ENCODE results near the gene HAX1.
A peak's percentile ranks its signal among the peaks of the same experiment; 100 is the strongest.
"Not testable (repeated sequence)": the region's sequence is repeated elsewhere in the genome, so short reads cannot be mapped to it uniquely, and the experiment has no call there.

The HAX1 gene

GRCh38 chr1:154272217-154272998 lies at the start of gene HAX1:
Gene HAX1 (plus strand): TSS chr1:154272629. CDS start chr1:154272724, 95 bp downstream.
- DNase-seq (ENCODE audit: low spot score), result peak; percentile 95

DNA sequence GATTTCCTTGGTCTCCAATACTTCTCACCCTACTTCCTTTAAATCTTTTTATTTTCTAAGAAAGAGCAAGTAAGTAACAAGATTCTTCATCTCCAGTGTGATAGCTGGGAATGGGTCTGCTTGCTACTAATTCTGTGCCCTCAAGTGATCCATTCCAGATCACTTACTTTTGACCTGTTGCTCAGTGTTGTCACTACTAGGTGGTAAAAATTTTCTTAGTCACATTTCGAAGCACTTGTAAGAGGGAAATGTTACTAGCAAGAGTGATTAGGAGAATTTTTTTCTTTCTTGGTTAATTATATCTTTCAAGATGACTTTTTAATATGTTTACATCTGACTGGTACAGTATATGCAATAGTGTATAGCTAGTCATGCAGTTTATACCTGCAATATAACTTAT lies 49.5 kb upstream of the HAX1 start:
- DNase-seq (ENCODE audit: low spot score), result no peak

GRCh38 chr1:154223621-154224020 lies 48.8 kb upstream of the HAX1 start:
- no peak for DNase-seq (ENCODE audit: low spot score)

- DNase-seq (ENCODE audit: low spot score), result no peak
These were observed 47.1 kb upstream of the HAX1 start for GRCh38 chr1:154225370-154225769.

DNA sequence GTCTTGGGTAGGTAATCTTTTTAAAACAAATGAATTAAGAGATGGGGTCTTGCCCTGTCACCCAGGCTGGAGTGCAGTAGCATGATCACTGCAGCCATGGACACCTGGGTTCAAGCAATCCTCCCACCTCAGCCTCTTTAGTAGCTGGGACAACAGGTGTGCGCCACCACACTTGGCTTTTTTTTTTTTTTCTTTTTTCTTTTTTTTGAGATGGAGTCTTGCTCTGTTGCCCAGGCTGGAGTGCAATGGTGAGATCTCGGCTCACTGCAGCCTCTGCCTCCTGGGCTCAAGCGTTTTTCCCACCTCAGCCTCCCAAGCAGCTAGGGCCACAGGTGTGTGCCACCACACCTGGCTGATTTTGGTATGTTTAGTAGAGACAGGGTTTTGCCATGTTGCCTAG lies 41.3 kb upstream of the HAX1 start:
- DNase-seq (ENCODE audit: low spot score), result not testable (repeated sequence)

- DNase-seq (ENCODE audit: low spot score), result not testable (repeated sequence)
These were observed 39.3 kb upstream of the HAX1 start for GRCh38 chr1:154233127-154233526.

GRCh38 chr1:154236855-154237254 lies 35.6 kb upstream of the HAX1 start:
- no peak for DNase-seq (ENCODE audit: low spot score)

- no peak for DNase-seq (ENCODE audit: low spot score)
These were observed 35.0 kb upstream of the HAX1 start for GRCh38 chr1:154237435-154237834.

DNA sequence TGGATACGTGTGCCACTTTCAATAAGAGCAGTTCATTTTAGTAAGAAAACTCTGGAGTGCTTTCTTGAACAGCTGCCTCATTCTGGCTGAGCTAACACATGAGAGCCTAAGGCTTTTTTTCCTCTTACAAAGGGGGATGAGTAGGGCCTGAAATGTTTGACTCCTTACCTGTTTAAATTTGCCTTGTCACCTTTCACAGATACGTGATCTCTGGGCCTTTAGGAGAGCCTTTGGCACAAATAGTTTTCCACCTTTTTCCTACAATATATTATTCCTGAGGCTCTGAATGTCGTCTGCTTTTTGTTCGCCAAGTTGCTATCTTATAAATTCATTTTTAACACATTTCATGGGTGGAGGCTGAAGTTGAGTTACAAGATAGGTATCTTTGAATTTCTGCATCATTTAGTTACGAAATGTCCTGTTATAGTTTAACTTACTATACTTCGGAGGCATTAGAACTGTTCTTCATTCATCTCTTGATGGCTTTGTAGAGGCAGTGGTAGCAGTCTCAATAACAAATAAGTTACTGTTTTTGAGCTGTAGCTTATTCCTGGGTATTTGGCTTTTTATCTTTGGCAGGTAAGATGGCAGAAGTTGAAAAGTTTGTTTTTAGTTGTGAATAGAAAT lies 34.4 kb upstream of the HAX1 start:
- no peak for DNase-seq (ENCODE audit: low spot score)

DNA sequence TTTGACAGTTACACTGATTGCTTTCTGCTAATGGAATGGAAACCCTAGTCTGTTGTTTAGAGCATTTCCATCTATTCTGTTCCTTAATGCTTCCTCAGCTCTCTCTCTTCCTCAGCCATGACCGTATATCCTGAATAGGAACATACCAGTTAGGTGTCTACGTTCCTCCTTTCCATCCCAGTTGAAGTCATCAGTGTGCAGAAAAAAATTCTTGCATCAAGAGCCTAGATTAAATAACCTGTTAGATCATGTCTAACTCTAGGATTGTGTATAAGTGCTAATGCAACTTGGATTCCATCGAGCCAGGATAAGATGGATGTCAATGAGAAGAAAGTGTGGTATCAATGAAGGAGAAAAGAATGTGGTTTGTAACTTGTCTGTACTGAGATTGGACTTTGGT lies 32.9 kb upstream of the HAX1 start:
- no peak for DNase-seq (ENCODE audit: low spot score)

DNA sequence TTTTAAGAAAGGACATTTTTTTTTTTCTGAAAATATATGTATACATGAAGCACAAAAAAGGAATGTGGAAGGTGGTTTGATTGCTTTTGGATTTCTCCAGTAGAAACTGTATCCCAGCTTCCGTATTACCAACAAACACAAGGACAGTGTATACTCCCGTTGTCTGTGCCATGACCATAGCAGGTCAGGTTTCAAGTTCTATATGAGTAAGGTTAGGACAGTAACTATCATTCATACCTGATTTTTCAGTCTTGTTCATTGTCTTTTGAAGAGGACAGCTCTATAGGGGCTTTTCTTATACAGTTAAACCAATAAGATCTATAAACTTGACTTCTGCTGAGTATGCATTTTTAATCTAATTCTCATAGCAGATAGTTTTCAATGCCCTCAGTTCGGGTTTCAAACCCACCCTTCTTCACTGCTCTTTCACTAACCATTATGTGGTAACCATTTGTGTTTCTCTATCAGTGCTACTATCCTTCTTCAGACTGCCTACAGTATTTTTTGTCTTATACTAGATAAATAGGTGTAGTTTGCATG lies 32.1 kb upstream of the HAX1 start:
- DNase-seq (ENCODE audit: low spot score), result no peak

DNA sequence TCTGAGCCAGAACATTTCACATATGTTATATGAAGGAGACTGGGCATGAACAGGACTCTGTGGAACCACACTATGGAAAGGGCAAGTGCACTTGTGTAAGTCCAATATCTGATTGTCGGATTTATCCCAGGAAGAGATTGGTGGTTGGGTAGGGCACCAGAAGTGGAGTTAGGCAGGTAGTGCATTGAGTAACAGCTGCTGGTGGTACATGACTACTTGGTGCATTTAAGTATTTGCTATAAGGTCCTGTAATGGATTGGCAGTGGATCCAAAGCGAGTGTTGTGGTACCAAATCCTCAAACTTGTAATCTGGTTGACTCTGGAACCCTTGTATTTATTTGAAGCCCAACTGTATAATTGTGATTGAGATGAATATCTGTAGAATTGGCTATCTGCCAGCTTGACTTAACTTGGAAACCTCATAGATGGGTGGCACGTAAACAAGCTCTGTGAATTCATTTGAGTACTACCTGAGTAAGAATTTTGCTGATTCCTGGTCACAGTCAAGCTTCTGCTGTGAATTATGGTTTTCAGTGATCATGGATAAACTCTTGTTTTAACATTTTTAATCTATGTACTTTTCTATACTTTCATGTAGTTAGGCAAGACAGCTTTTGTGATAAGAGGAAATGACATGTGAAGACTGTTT lies 30.6 kb upstream of the HAX1 start:
- no peak for DNase-seq (ENCODE audit: low spot score)

DNA sequence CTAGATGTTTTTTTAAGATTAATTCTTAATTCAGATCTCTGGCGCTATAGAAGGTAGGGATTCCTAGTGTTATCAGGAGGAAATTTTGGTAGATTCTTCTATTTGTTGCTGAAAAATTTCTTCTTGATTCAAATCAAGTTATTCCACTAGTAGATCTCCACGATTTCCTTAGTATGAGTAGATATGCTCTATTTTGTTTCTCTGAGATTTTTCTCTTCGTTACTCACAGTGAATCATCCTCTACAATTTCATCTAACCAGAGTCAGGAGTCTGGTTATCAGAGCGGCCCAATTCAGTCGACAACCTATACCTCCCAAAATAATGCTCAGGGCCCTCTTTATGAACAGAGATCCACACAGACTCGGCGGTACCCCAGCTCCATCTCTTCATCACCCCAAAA lies 18.8 kb upstream of the HAX1 start:
- DNase-seq (ENCODE audit: low spot score), result no peak

- DNase-seq (ENCODE audit: low spot score), result no peak
These were observed 15.7 kb upstream of the HAX1 start for GRCh38 chr1:154256686-154257085.

DNA sequence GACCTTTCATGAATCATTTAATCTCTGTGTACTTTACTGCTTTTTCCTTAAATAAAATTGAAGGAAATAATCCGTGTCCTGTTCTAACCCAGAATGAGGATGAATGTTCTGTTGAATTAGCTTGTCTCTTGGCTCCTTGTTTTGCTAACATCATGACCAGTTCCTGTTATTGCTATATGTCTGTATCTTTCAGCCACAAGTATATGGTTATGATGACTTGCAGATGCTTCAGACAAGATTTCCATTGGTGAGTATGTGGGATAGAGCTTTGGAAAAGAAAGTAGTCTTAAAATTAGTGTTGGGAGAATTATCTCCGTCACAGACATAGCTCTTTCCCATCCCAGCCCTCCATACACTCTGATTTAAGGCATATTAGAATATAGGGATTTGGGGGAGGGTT lies 13.6 kb upstream of the HAX1 start:
- DNase-seq (ENCODE audit: low spot score), result no peak

GRCh38 chr1:154260127-154260526 lies 12.3 kb upstream of the HAX1 start:
- DNase-seq (ENCODE audit: low spot score), result no peak

- DNase-seq (ENCODE audit: low spot score), result no peak
These were observed 8.7 kb upstream of the HAX1 start for GRCh38 chr1:154263465-154264332.

GRCh38 chr1:154264454-154264853 lies 8.0 kb upstream of the HAX1 start:
- DNase-seq (ENCODE audit: low spot score), result no peak

DNA sequence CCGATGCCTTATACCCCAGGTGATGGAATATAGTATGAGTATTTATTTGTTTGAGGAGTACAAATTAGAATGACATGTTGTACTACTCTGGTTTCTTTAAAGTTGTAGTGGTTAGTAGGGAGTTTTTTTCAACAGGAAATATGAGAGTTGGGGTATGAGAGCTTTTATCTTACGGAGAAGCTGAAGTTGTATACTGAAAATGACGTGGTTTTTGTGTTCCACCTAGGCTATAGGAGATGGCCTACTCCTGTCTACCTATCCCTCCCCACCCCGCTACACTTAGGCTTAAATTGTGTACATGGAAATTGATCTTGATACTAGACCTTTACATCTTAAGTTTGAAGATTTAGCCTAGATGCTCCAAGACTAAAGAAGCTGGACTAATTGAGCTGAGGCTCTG lies 6.8 kb upstream of the HAX1 start:
- no peak for DNase-seq (ENCODE audit: low spot score)

DNA sequence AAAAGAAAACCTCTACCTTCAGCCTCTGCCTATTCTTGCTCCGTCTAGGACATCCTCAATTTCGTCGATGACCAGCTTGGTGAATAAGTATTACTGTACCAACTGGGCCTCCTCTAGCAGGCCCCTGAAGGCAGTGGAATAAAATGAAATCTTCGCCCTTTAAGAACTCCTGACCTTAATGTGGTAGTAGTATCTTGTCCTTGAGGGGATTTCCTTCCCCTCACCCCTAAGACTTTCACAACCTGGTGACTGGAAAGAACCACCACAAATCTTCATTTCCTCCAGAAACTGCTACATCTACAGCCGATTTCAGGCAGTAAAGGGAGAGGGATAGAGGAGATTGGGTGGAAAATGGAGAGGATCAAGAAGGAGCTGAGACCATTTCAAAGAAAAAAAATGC lies 1.6 kb upstream of the HAX1 start:
- no peak for DNase-seq (ENCODE audit: low spot score)

- no peak for DNase-seq (ENCODE audit: low spot score)
These were observed 652 bp downstream of the HAX1 start for GRCh38 chr1:154272999-154273563.

DNA sequence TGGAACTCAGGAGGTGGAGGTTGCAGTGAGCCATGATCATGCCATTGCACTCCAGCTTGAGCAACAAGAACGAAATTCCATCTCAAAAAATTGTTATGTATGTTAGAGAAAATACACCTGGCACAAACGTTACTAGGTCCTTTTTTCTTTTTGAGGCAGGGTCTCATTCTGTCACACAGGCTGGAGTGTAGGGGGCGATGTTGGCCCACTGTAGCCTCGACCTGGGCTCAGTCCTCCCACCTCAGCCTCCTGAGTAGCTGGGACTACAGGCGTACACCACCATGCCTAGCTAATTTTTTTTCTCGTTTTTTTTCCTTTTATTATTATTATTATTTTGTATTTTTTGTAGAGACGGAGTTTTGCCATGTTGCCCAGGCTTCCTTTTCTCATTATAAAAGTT lies 4.4 kb downstream of the HAX1 start:
- DNase-seq (ENCODE audit: low spot score), result no peak

All from germinal center (tissue), 1 donor.